Gastroesophageal sphincter (tissue), 3 donors: ENCODE data around the gene SLC22A2.

Experiments
- EP300 ChIP-seq: sonication (generic); formaldehyde crosslinking; IDR thresholded peaks from one replicate; pipeline ENCODE4 v1.6.1; 2017; ENCODE audit warnings: antibody characterized with exemption, mild to moderate bottlenecking
- POLR2A ChIP-seq, 2 donors: fragments of 450-650 bp; IDR thresholded peaks; one replicate each; pipeline ENCODE4 v1.6.1; 2017; ENCODE audit warnings: antibody characterized with exemption in 2 of 2, mild to moderate bottlenecking in 2 of 2, moderate library complexity in 1 of 2
- POLR2AphosphoS5 ChIP-seq: sonication (generic); formaldehyde crosslinking; IDR thresholded peaks from one replicate; pipeline ENCODE4 v1.6.1; 2017; ENCODE audit warnings: antibody characterized with exemption
- TF ChIP-seq, protein P1 (sequence below), 4 experiments: fragments of 200-600 bp in 2 of 4; fragments of 450-650 bp in 2 of 4; sonication (generic) in 1 of 4; IDR thresholded peaks; one replicate each; pipeline ENCODE4 v1.5.1; 2017 to 2019; ENCODE audit warnings: antibody characterized with exemption in 4 of 4, mild to moderate bottlenecking in 2 of 4, moderate library complexity in 2 of 4

DNA sequence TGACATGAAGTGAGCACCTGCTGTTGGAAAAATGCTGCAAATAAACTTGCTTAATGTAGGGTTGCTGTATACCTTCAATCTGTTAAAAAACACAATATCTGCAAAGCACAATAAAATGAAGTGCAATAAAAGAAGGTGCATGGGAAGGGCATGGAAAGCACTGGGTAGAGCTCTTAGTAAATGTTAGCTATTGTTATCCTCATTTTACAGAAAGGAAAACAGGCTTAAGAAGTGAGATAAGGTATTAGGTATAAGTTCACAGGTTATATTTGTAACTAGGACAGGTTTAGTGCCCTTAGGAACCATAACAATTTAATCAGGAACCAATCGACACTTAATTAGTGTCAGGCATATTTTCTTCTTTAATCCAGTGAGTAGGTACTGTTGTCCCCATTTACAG is 36.7 kb downstream of the SLC22A2 start:
- TF ChIP-seq, protein P1, sequence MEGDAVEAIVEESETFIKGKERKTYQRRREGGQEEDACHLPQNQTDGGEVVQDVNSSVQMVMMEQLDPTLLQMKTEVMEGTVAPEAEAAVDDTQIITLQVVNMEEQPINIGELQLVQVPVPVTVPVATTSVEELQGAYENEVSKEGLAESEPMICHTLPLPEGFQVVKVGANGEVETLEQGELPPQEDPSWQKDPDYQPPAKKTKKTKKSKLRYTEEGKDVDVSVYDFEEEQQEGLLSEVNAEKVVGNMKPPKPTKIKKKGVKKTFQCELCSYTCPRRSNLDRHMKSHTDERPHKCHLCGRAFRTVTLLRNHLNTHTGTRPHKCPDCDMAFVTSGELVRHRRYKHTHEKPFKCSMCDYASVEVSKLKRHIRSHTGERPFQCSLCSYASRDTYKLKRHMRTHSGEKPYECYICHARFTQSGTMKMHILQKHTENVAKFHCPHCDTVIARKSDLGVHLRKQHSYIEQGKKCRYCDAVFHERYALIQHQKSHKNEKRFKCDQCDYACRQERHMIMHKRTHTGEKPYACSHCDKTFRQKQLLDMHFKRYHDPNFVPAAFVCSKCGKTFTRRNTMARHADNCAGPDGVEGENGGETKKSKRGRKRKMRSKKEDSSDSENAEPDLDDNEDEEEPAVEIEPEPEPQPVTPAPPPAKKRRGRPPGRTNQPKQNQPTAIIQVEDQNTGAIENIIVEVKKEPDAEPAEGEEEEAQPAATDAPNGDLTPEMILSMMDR (IDR thresholded peaks at IDR 0.05): no peak
- TF ChIP-seq POLR2A (IDR thresholded peaks at IDR 0.05): no peak
- no peak for TF ChIP-seq EP300
- no peak for TF ChIP-seq POLR2AphosphoS5
